Activated CD8-positive, alpha-beta memory T cell treated with anti-CD3 and anti-CD28 coated beads for 36 hours (primary cell): ENCODE data around the gene PTPRF. TPM values are rescaled to one million over a fixed set of nuclear protein-coding genes. Genes with fewer than 3 reads are reported as not detected.
"Not testable (repeated sequence)": the region's sequence is repeated elsewhere in the genome, so short reads cannot be mapped to it uniquely, and the experiment has no call there.

Experiments
- CTCF ChIA-PET: fragments of 350-600 bp; sonication (Branson Sonifier 250); formaldehyde crosslinking; loops from one replicate; lab custom pipeline; 2021; ENCODE audit warnings: antibody characterized with exemption; lab: Charles Lee
- POLR2A ChIA-PET: fragments of 350-600 bp; sonication (Branson Sonifier 250); formaldehyde crosslinking; loops from one replicate; lab custom pipeline; 2021; ENCODE audit warnings: antibody characterized with exemption; lab: Charles Lee
- total RNA-seq, 2 experiments: library from RNA; stranded (reverse); gene quantifications; one replicate each; pipeline ENCODE4 v1.2.3, GENCODE V29; 2021

PTPRF gene
- total RNA-seq, 2 experiments from 2014 or later: 0.67 to 0.86 TPM

GRCh38 chr1:43638381-43638780 is 107.7 kb downstream of the PTPRF start:
- POLR2A ChIA-PET, CTCF ChIA-PET: not testable (repeated sequence)

GRCh38 chr1:43639976-43640794 is 109.5 kb downstream of the PTPRF start:
- POLR2A ChIA-PET: no interaction called here
- CTCF ChIA-PET: no interaction called here

GRCh38 chr1:43644558-43644957 is 113.9 kb downstream of the PTPRF start:
- ChIA-PET CTCF (no interaction called here), POLR2A (interaction anchor here (0.6 kb wide), 1 partner anchor 82 kb away, joined by 3 read pairs; no protein-coding TSS in a partner anchor)

GRCh38 chr1:43645461-43645860 is 114.8 kb downstream of the PTPRF start:
- ChIA-PET POLR2A (no interaction called here), CTCF (no interaction called here)

- CTCF ChIA-PET, POLR2A ChIA-PET: not testable (repeated sequence)
Measured at GRCh38 chr1:43647331-43647730, 116.6 kb downstream of the PTPRF start.

GRCh38 chr1:43648221-43648847 is 117.7 kb downstream of the PTPRF start:
- POLR2A ChIA-PET: interaction anchor here (0.6 kb wide), 1 partner anchor 1064 kb away, joined by 4 read pairs; no protein-coding TSS in a partner anchor

GRCh38 chr1:43648876-43649477 is 118.3 kb downstream of the PTPRF start:
- CTCF ChIA-PET: interaction anchor here (3.8 kb wide), 1 partner anchor 285 kb away, joined by 11 read pairs; no protein-coding TSS in a partner anchor
- POLR2A ChIA-PET: interaction anchor here (1.7 to 2.8 kb wide), 2 partner anchors 57 to 281 kb away, joined by 8 to 14 read pairs; partner anchors contain the start of genes ELOVL1 and ST3GAL3

More at GRCh38 chr1:43648221-43648847, 117.7 kb downstream of the PTPRF start:
- CTCF ChIA-PET: interaction anchor here (3.8 kb wide), 1 partner anchor 286 kb away, joined by 11 read pairs; no protein-coding TSS in a partner anchor

GRCh38 chr1:43650310-43651085 is 119.8 kb downstream of the PTPRF start:
- CTCF ChIA-PET: interaction anchor here (1.1 to 3.8 kb wide), 2 partner anchors 10 to 284 kb away, joined by 3 to 11 read pairs; no protein-coding TSS in a partner anchor
- POLR2A ChIA-PET: interaction anchor here (0.7 to 2.8 kb wide), 11 partner anchors 9 to 478 kb away, joined by 3 to 14 read pairs (median 4); partner anchors contain the start of genes CFAP57, EBNA1BP2, ELOVL1 and IPO13

GRCh38 chr1:43651188-43651587 is 120.5 kb downstream of the PTPRF start:
- POLR2A ChIA-PET: interaction anchor here (0.9 to 2.8 kb wide), 4 partner anchors 8 to 121 kb away, joined by 3 to 14 read pairs (median 8); partner anchors contain the start of gene ST3GAL3
- CTCF ChIA-PET: interaction anchor here (1.1 to 3.8 kb wide), 2 partner anchors 9 to 283 kb away, joined by 3 to 11 read pairs; no protein-coding TSS in a partner anchor

- POLR2A ChIA-PET: interaction anchor here (2.8 kb wide), 1 partner anchor 54 kb away, joined by 14 read pairs; the partner anchor contains the start of gene ST3GAL3
- CTCF ChIA-PET: interaction anchor here (3.8 kb wide), 1 partner anchor 283 kb away, joined by 11 read pairs; no protein-coding TSS in a partner anchor
Measured at GRCh38 chr1:43651902-43652301, 121.2 kb downstream of the PTPRF start.

- CTCF ChIA-PET: no interaction called here
- POLR2A ChIA-PET: interaction anchor here (1.2 kb wide), 1 partner anchor 54 kb away, joined by 4 read pairs; the partner anchor contains the start of gene ST3GAL3
Measured at GRCh38 chr1:43653339-43653738, 122.7 kb downstream of the PTPRF start.

GRCh38 chr1:43653893-43654292 is 123.2 kb downstream of the PTPRF start:
- ChIA-PET POLR2A (interaction anchor here (1.2 kb wide), 1 partner anchor 53 kb away, joined by 4 read pairs; the partner anchor contains the start of gene ST3GAL3), CTCF (no interaction called here)

GRCh38 chr1:43655953-43656352 is 125.3 kb downstream of the PTPRF start:
- POLR2A ChIA-PET: interaction anchor here (0.7 kb wide), 1 partner anchor 485 kb away, joined by 8 read pairs; no protein-coding TSS in a partner anchor

GRCh38 chr1:43659212-43660166 is 128.8 kb downstream of the PTPRF start:
- POLR2A ChIA-PET: interaction anchor here (2.7 kb wide), 1 partner anchor 9 kb away, joined by 12 read pairs; the partner anchor contains the start of gene KDM4A
- CTCF ChIA-PET: interaction anchor here (1.3 kb wide), 1 partner anchor 48 kb away, joined by 3 read pairs; the partner anchor contains the start of gene ST3GAL3

More at GRCh38 chr1:43655953-43656352, 125.3 kb downstream of the PTPRF start:
- CTCF ChIA-PET: interaction anchor here (0.6 kb wide), 1 partner anchor 102 kb away, joined by 3 read pairs; no protein-coding TSS in a partner anchor

GRCh38 chr1:43660355-43660754 is 129.7 kb downstream of the PTPRF start:
- ChIA-PET POLR2A (interaction anchor here (2.7 kb wide), 1 partner anchor 10 kb away, joined by 12 read pairs; the partner anchor contains the start of gene KDM4A), CTCF (interaction anchor here (0.7 to 1.3 kb wide), 3 partner anchors 10 to 1083 kb away, joined by 3 read pairs; partner anchors contain the start of gene ST3GAL3)

- ChIA-PET CTCF (no interaction called here), POLR2A (no interaction called here)
Measured at GRCh38 chr1:43664369-43664768, 133.7 kb downstream of the PTPRF start.
